HFF-Myc (cell line): ENCODE data around the gene ARHGDIG.

Source experiments
- DNase-seq: peaks from one replicate; pipeline ENCODE4 v3.0.0-alpha.2; 2011; ENCODE audit warnings: low read depth; ENCODE audit errors: extremely low read depth
- H3K4me3 ChIP-seq: replicated peaks from 2 replicates; pipeline ENCODE4 v1.5.1; 2011; ENCODE audit warnings: low read depth, mild to moderate bottlenecking, control low read depth, low read length
- TF ChIP-seq, protein P1 (sequence below): IDR thresholded peaks from 2 replicates; pipeline ENCODE4 v1.5.1; 2012; ENCODE audit warnings: mild to moderate bottlenecking, low read depth, low read length, control low read depth; ENCODE audit errors: missing control alignments

The ARHGDIG gene

DNA sequence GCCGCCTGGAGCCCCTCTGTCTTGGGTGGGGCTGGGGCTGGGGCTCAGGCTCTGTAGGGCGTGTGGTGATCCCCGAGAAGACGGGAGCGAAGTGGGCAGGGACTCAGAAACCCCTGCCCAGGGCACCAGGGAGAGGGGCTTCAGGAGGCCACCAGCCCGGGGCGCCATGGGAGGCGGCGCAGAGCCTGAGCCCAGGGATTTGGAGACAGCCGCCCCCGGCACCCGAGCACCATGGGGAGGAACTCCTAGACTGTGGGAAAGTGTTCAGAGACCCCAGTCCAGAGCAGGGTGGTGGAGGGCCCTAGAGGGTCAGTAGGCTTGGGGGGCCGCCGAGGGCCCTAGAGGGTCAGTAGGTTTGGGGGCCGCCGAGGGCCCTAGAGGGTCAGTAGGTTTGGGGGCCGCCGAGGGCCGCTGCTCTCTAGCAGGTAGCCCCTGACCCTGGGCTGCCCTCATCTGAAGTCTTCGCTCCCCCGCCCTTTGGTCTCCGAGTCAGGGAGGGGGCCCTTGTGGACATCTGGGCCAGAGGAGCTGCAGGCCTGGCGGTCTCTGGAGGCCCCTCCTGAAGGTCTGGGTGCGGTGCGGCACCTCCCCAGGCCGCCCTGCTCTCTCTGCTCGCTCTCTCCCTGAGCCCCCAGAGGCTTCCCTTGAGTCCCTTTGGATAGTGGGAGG lies 734 bp downstream of the ARHGDIG start:
- TF ChIP-seq, protein P1, sequence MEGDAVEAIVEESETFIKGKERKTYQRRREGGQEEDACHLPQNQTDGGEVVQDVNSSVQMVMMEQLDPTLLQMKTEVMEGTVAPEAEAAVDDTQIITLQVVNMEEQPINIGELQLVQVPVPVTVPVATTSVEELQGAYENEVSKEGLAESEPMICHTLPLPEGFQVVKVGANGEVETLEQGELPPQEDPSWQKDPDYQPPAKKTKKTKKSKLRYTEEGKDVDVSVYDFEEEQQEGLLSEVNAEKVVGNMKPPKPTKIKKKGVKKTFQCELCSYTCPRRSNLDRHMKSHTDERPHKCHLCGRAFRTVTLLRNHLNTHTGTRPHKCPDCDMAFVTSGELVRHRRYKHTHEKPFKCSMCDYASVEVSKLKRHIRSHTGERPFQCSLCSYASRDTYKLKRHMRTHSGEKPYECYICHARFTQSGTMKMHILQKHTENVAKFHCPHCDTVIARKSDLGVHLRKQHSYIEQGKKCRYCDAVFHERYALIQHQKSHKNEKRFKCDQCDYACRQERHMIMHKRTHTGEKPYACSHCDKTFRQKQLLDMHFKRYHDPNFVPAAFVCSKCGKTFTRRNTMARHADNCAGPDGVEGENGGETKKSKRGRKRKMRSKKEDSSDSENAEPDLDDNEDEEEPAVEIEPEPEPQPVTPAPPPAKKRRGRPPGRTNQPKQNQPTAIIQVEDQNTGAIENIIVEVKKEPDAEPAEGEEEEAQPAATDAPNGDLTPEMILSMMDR: no peak

GRCh38 chr16:281660-282255 lies 1.4 kb downstream of the ARHGDIG start:
- no peak overlapping the region for H3K4me3 ChIP-seq
- TF ChIP-seq, protein P1: no peak
- DNase-seq: no peak

More for the DNA sequence above, 734 bp downstream of the ARHGDIG start:
- DNase-seq: no peak
- 0 out of 2 replicates have a peak overlapping the region, but pooled peaks have one; percentile 4 for H3K4me3 ChIP-seq

DNA sequence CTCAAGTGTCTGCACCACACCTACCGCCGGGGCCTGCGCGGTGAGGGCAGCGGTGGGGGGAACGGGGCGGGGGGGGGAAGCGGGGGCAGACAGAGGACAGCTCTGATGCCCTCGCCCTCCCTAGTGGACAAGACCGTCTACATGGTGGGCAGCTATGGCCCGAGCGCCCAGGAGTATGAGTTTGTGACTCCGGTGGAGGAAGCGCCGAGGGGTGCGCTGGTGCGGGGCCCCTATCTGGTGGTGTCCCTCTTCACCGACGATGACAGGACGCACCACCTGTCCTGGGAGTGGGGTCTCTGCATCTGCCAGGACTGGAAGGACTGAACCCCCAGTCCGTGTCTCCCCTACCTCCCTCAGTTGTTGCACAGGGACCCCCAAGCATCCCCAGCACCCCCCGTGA lies 2.1 kb downstream of the ARHGDIG start:
- H3K4me3 ChIP-seq: no peak overlapping the region
- TF ChIP-seq, protein P1: no peak
- no peak for DNase-seq

- TF ChIP-seq, protein P1: no peak
- H3K4me3 ChIP-seq: no peak within 1 kb of the TSS
- no peak for DNase-seq
Observed at GRCh38 chr16:283033-283805, 2.8 kb downstream of the ARHGDIG start, which contains the start of gene PDIA2. TSS of gene PDIA2 (plus strand) at chr16:283164. CDS start at chr16:283170, 6 bp downstream.

- H3K4me3 ChIP-seq: no peak overlapping the region
- DNase-seq: no peak
- TF ChIP-seq, protein P1: no peak
Observed at GRCh38 chr16:284204-285120, 4.1 kb downstream of the ARHGDIG start.
